ENCODE measurements around the gene PALLD. TPM values are rescaled to one million over a fixed set of nuclear protein-coding genes. Genes with fewer than 3 reads are reported as not detected.

PALLD gene
- total RNA-seq, 2 experiments from 2014 or later, result 0.49 to 0.78 TPM

DNA sequence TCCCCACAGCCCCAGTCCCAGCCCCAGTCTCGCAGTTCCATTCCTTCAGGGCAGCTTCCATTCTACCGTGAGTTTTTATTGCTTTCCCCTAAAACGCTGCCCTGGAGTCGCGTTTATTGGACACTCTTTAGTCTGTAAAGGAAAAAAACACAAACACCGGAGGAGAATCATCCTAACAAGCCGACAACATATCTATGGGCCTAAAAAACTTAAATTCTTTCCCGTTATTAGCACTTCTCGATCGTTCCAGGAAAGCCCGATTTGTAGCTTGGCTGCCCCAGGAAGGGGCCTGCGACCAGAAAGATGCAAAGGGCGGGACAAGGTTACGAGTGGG, 334.7 kb downstream of the PALLD start:
- Histone ChIP-seq H3K27me3 (ENCODE audit: control insufficient read depth in 1 of 2, insufficient read depth in 2 of 2, low read length in 2 of 2) (peaks cover 38 to 50% of the 10 kb centered on the region in 2 experiments), H3K4me1 (ENCODE audit: insufficient read depth, low read length) (peaks cover 19% of the 10 kb centered on the region), H3K4me3 (ENCODE audit: low read length) (peak overlapping the region; percentile 67), H3K27ac (ENCODE audit: low read depth in 1 of 2, low read length in 2 of 2) (no peak overlapping the region), H3K9me3 (ENCODE audit: control insufficient read depth in 1 of 2, insufficient read depth in 1 of 2, low read length in 2 of 2) (peaks cover 0 to 13% of the 10 kb centered on the region in 2 experiments), H3K36me3 (ENCODE audit: insufficient read depth, low read length) (no peaks in the 10 kb centered on the region)
- Mint-ChIP-seq H3K4me1 (ENCODE audit: low read depth) (peaks cover 10% of the 10 kb centered on the region), H3K27me3 (peaks cover 64% of the 10 kb centered on the region), H3K4me3 (peak overlapping the region; percentile 83), H3K36me3 (ENCODE audit: low read depth) (no peaks in the 10 kb centered on the region), H3K27ac (no peak overlapping the region), H3K9me3 (no peaks in the 10 kb centered on the region)
- POLR2A ChIA-PET, result interaction anchor here (0.9 kb wide), 2 partner anchors 14 to 178 kb away, joined by 3 to 4 read pairs; partner anchors contain the start of gene CBR4
- TF ChIP-seq, protein P1, sequence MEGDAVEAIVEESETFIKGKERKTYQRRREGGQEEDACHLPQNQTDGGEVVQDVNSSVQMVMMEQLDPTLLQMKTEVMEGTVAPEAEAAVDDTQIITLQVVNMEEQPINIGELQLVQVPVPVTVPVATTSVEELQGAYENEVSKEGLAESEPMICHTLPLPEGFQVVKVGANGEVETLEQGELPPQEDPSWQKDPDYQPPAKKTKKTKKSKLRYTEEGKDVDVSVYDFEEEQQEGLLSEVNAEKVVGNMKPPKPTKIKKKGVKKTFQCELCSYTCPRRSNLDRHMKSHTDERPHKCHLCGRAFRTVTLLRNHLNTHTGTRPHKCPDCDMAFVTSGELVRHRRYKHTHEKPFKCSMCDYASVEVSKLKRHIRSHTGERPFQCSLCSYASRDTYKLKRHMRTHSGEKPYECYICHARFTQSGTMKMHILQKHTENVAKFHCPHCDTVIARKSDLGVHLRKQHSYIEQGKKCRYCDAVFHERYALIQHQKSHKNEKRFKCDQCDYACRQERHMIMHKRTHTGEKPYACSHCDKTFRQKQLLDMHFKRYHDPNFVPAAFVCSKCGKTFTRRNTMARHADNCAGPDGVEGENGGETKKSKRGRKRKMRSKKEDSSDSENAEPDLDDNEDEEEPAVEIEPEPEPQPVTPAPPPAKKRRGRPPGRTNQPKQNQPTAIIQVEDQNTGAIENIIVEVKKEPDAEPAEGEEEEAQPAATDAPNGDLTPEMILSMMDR (IDR thresholded peaks at IDR 0.05), result no peak
- DNase-seq (no peak), ATAC-seq (ENCODE audit: poor library complexity) (peak; percentile 19)
- intact Hi-C loops (cut with DNase I, micrococcal nuclease), result loop anchor here in 1 of 2 experiments (10.0 kb wide), 1 partner anchor 317 kb away; no protein-coding TSS in a partner anchor
- CTCF ChIA-PET, result no interaction called here

DNA sequence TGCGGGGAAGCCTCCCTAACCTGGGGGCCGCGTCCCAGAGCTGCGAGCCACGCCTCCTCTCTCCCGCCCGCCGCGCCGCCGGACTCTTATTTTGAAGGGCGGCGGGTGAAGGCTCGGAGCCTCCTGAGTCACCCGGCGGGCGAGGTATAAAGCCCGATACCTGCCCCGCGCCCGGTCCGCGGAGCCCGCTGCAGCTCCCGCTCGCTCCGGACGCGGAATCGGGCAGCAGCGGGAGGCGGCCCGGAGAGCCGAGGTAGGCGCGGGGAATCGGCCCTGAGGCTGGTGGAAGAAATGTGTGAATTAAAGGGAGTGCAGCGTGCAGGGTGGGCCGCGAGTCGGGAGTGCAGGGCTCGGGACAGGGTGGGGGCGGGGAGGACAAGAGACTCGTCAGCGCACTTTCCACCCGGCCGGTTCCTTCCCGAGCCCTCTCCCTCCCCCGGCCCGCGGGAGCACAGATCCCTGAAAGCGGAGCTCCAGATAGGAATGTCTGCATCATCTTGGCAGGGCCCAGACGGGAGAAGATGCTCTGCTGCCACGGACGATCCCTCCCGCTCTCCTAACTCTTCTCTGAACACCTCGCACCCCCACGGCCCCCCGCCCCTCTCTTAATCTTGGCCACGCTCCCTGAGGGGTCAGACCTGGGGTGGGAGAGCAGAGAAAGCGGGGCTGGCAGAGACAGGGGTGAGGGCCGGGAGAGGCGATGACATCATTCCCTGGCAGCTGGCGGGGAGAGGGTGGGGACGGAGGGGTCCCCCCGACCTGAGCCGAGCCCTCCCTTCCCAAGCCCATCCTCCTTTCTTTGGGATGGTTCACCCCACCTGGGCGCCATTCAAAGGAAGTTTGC, 335.3 kb downstream of the PALLD start:
- TF ChIP-seq, protein P1 (IDR thresholded peaks at IDR 0.05), result no peak
- ATAC-seq (ENCODE audit: poor library complexity) (peak; percentile 84), DNase-seq (peak; percentile 8 to 71 (median 40))
- Mint-ChIP-seq H3K27me3 (peaks cover 68% of the 10 kb centered on the region), H3K27ac (no peak overlapping the region), H3K4me1 (ENCODE audit: low read depth) (peaks cover 10% of the 10 kb centered on the region), H3K9me3 (no peaks in the 10 kb centered on the region), H3K4me3 (peak overlapping the region; percentile 83), H3K36me3 (ENCODE audit: low read depth) (no peaks in the 10 kb centered on the region)
- Histone ChIP-seq H3K4me1 (ENCODE audit: insufficient read depth, low read length) (peaks cover 19% of the 10 kb centered on the region), H3K27me3 (ENCODE audit: control insufficient read depth in 1 of 2, insufficient read depth in 2 of 2, low read length in 2 of 2) (peaks cover 36 to 56% of the 10 kb centered on the region in 2 experiments), H3K36me3 (ENCODE audit: insufficient read depth, low read length) (no peaks in the 10 kb centered on the region), H3K27ac (ENCODE audit: low read depth in 1 of 2, low read length in 2 of 2) (no peak overlapping the region), H3K9me3 (ENCODE audit: control insufficient read depth in 1 of 2, insufficient read depth in 1 of 2, low read length in 2 of 2) (peaks cover 0 to 13% of the 10 kb centered on the region in 2 experiments), H3K4me3 (ENCODE audit: low read length) (peak overlapping the region; percentile 67)
- ChIA-PET POLR2A (interaction anchor here (0.9 kb wide), 2 partner anchors 15 to 177 kb away, joined by 3 to 4 read pairs; partner anchors contain the start of gene CBR4), CTCF (no interaction called here)
- intact Hi-C loops (cut with DNase I, micrococcal nuclease), result loop anchor here in 1 of 2 experiments (10.0 kb wide), 1 partner anchor 317 kb away; no protein-coding TSS in a partner anchor

- H3K4me3 Mint-ChIP-seq, result peak overlapping the region; percentile 83
- no peaks in the 10 kb centered on the region for H3K36me3 Mint-ChIP-seq (ENCODE audit: low read depth)
- Histone ChIP-seq H3K27me3 (ENCODE audit: control insufficient read depth in 1 of 2, insufficient read depth in 2 of 2, low read length in 2 of 2) (peaks cover 37 to 64% of the 10 kb centered on the region in 2 experiments), H3K9me3 (ENCODE audit: control insufficient read depth in 1 of 2, insufficient read depth in 1 of 2, low read length in 2 of 2) (peaks cover 0 to 13% of the 10 kb centered on the region in 2 experiments), H3K36me3 (ENCODE audit: insufficient read depth, low read length) (no peaks in the 10 kb centered on the region), H3K4me1 (ENCODE audit: insufficient read depth, low read length) (peaks cover 19% of the 10 kb centered on the region), H3K27ac (ENCODE audit: low read depth in 1 of 2, low read length in 2 of 2) (no peak overlapping the region), H3K4me3 (ENCODE audit: low read length) (peak overlapping the region; percentile 67)
- ATAC-seq (ENCODE audit: poor library complexity), result no peak
- intact Hi-C loops (cut with DNase I, micrococcal nuclease), result loop anchor here in 1 of 2 experiments (10.0 kb wide), 1 partner anchor 318 kb away; no protein-coding TSS in a partner anchor
- ChIA-PET CTCF (no interaction called here), POLR2A (interaction anchor here (0.9 kb wide), 1 partner anchor 353 kb away, joined by 3 read pairs; no protein-coding TSS in a partner anchor)
- H3K9me3 Mint-ChIP-seq, result no peaks in the 10 kb centered on the region
- peaks cover 10% of the 10 kb centered on the region for H3K4me1 Mint-ChIP-seq (ENCODE audit: low read depth)
- no peak overlapping the region for H3K27ac Mint-ChIP-seq
- peaks cover 76% of the 10 kb centered on the region for H3K27me3 Mint-ChIP-seq
- TF ChIP-seq, protein P1 (IDR thresholded peaks at IDR 0.05), result no peak
- DNase-seq, result peak in 2 of 14 experiments; percentile 11 to 15
Observed at GRCh38 chr4:168832763-168833575, 336.1 kb downstream of the PALLD start.
